ENCODE results near the gene PTK7.

PTK7 gene

GRCh38 chr6:43033496-43034189, 42.5 kb upstream of the PTK7 start (continued):
- TF ChIP-seq, protein P1, sequence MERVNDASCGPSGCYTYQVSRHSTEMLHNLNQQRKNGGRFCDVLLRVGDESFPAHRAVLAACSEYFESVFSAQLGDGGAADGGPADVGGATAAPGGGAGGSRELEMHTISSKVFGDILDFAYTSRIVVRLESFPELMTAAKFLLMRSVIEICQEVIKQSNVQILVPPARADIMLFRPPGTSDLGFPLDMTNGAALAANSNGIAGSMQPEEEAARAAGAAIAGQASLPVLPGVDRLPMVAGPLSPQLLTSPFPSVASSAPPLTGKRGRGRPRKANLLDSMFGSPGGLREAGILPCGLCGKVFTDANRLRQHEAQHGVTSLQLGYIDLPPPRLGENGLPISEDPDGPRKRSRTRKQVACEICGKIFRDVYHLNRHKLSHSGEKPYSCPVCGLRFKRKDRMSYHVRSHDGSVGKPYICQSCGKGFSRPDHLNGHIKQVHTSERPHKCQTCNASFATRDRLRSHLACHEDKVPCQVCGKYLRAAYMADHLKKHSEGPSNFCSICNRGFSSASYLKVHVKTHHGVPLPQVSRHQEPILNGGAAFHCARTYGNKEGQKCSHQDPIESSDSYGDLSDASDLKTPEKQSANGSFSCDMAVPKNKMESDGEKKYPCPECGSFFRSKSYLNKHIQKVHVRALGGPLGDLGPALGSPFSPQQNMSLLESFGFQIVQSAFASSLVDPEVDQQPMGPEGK (CRISPR knock-in tag; IDR thresholded peaks at IDR 0.05; ENCODE audit: borderline replicate concordance), result no peak
- no peak for TF ChIP-seq ESRRG (CRISPR knock-in tag; IDR thresholded peaks at IDR 0.05)

DNA sequence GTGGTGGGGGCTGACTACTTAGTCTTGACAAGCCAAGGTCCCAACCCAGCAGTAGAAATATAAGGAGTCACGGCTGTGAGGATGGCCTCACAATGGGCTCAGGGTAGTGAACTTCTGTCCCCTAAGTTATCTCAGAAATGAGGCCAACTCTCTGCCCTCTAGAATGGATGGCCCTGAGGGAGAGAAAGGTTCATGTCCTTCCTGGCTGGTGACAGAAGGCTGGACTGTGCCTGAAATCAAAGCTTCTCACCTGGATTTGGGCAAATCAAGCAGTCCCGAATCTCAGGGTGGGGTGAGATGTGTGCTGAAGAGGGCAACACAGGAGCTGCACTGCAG, 42.0 kb upstream of the PTK7 start:
- no peak for TF ChIP-seq ARNTL (CRISPR knock-in tag; IDR thresholded peaks at IDR 0.05; ENCODE audit: borderline replicate concordance, low read depth)
- TF ChIP-seq, protein P2, sequence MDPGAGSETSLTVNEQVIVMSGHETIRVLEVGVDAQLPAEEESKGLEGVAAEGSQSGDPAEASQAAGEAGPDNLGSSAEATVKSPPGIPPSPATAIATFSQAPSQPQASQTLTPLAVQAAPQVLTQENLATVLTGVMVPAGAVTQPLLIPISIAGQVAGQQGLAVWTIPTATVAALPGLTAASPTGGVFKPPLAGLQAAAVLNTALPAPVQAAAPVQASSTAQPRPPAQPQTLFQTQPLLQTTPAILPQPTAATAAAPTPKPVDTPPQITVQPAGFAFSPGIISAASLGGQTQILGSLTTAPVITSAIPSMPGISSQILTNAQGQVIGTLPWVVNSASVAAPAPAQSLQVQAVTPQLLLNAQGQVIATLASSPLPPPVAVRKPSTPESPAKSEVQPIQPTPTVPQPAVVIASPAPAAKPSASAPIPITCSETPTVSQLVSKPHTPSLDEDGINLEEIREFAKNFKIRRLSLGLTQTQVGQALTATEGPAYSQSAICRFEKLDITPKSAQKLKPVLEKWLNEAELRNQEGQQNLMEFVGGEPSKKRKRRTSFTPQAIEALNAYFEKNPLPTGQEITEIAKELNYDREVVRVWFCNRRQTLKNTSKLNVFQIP (CRISPR knock-in tag; IDR thresholded peaks at IDR 0.05; ENCODE audit: borderline replicate concordance, low read depth), result no peak
- TF ChIP-seq ZNF8 (CRISPR knock-in tag; IDR thresholded peaks at IDR 0.05), result no peak
- ATAC-seq, result no peak

- no peak for ATAC-seq
- TF ChIP-seq PPARA (CRISPR knock-in tag; IDR thresholded peaks at IDR 0.05; ENCODE audit: borderline replicate concordance) (no peak), RARB (CRISPR knock-in tag; IDR thresholded peaks at IDR 0.05) (no peak), TSHZ2 (CRISPR knock-in tag; IDR thresholded peaks at IDR 0.05) (no peak), ISL1 (CRISPR knock-in tag; IDR thresholded peaks at IDR 0.05) (no peak), ZNF70 (CRISPR knock-in tag; IDR thresholded peaks at IDR 0.05) (no peak), ZC3H10 (CRISPR knock-in tag; IDR thresholded peaks at IDR 0.05) (no peak), ZNF8 (CRISPR knock-in tag; IDR thresholded peaks at IDR 0.05) (no peak), OSR1 (CRISPR knock-in tag; IDR thresholded peaks at IDR 0.05) (no peak), BACH2 (CRISPR knock-in tag; IDR thresholded peaks at IDR 0.05; ENCODE audit: borderline replicate concordance) (no peak), TOX (CRISPR knock-in tag; IDR thresholded peaks at IDR 0.05; ENCODE audit: borderline replicate concordance) (no peak), TCF4 (CRISPR knock-in tag; IDR thresholded peaks at IDR 0.05; ENCODE audit: borderline replicate concordance) (no peak)
- TF ChIP-seq, protein P3, sequence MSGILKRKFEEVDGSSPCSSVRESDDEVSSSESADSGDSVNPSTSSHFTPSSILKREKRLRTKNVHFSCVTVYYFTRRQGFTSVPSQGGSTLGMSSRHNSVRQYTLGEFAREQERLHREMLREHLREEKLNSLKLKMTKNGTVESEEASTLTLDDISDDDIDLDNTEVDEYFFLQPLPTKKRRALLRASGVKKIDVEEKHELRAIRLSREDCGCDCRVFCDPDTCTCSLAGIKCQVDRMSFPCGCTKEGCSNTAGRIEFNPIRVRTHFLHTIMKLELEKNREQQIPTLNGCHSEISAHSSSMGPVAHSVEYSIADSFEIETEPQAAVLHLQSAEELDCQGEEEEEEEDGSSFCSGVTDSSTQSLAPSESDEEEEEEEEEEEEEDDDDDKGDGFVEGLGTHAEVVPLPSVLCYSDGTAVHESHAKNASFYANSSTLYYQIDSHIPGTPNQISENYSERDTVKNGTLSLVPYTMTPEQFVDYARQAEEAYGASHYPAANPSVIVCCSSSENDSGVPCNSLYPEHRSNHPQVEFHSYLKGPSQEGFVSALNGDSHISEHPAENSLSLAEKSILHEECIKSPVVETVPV (CRISPR knock-in tag; IDR thresholded peaks at IDR 0.05), result no peak
- TF ChIP-seq, protein P1 (CRISPR knock-in tag; IDR thresholded peaks at IDR 0.05; ENCODE audit: borderline replicate concordance), result no peak
- TF ChIP-seq, protein P2 (CRISPR knock-in tag; IDR thresholded peaks at IDR 0.05; ENCODE audit: borderline replicate concordance, low read depth), result no peak
These were observed 40.5 kb upstream of the PTK7 start for GRCh38 chr6:43035495-43036194.

All from SK-N-SH treated with all-trans-retinoic acid at 6 μM for 48 hours (cell line).